NCI-H187 (cell line): ENCODE data around the gene SEC16B.

Source experiments
- DNase-seq, 2 experiments: peaks; one replicate each; lab custom pipeline; 2025; lab: John Stamatoyannopoulos, UW

Gene SEC16B

DNA sequence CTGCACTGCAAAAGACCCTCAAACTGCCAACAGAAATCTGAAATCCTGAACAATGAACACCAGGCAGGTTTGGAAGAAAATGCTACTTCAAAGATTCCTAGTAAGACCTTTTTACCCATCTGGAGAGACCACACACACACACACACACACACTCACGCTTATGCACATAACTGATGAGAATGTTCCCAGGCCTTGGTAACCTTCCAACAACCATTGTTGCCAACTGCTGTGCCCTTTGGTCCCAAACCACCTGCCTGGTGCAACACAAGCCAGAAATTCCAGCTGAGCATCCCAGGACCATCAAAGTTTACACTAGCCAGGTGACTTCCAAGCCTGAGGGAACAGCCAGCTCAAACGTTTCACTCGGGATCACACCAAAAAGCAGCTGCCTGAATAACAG is 56.9 kb downstream of the SEC16B start:
- no peak for DNase-seq

DNA sequence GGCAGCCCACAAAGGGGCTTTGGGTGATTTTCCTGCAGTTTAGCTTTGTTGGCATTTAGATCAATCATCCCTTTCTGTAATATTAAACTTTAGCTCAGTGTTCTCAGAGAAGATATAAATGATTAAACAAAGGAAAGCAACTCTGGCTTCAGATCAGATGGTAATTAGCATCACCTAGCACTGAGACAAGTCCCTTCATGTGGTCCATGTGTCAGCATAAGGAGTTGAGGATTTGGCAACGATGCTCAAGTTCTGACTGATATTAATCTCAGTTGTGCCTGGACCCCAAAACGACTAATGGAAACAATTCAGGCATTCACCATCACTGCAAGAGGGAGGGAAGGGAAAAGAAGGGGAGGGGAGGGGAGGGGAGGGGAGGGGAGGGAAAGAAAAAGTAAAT is 60.4 kb downstream of the SEC16B start:
- no peak for DNase-seq

DNA sequence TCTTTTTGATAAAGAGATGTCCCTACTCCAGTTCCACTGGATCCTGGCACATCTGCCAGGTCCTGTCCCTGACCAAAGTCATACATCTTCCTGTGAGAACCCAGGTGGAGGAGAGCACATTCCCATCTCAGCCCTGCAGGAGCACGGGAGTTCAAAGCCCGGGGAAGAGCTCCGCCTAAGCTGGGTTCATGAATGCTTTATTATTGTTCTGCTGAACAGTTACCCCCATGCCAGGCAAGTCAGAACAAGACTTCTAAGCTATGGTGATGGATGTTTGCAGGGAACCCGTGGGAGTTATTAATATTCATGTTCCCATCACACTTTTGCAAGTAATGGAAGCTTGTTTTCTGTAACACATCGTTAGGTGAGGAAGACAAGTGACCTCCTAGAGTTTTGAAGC is 62.9 kb downstream of the SEC16B start:
- DNase-seq, result no peak

DNA sequence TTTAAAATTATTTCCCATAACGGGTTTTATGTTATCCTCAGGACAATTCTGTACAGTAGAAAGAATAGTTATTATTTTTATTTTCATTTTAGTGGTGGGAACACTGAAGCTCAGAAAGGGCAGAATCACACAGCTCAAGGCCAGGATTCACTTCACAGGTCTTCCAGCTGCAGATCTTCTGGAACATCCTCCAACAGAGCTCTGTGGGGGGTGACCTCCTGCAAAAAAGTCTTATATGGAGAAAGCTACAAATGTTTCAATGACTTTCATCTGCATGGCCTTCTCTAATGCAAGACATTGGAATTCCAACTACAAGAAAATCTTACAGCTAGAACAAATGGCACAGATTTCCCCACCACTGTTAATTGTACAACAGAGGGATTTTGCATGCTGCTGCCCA is 64.2 kb downstream of the SEC16B start:
- DNase-seq, result no peak

DNA sequence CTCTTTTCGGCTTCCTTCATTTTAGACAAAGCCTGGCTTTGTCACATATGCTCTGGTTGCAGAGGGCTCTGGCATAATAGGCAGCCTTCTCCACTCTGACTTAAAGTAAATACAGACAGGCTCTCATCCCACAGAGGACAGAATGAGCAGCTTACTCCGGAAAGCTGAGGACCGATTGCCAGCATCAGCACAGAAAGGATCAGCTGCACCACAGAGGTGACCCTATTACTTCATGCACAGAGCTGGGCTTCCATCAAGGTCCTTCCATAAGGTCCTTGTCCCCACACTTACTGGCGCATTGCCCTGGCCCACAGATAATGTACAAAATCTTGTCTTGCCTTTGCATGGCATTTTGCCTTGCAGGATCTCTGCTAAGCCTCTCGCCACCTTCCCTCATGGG is 67.6 kb downstream of the SEC16B start:
- peak; percentile 51 to 57 for DNase-seq

DNA sequence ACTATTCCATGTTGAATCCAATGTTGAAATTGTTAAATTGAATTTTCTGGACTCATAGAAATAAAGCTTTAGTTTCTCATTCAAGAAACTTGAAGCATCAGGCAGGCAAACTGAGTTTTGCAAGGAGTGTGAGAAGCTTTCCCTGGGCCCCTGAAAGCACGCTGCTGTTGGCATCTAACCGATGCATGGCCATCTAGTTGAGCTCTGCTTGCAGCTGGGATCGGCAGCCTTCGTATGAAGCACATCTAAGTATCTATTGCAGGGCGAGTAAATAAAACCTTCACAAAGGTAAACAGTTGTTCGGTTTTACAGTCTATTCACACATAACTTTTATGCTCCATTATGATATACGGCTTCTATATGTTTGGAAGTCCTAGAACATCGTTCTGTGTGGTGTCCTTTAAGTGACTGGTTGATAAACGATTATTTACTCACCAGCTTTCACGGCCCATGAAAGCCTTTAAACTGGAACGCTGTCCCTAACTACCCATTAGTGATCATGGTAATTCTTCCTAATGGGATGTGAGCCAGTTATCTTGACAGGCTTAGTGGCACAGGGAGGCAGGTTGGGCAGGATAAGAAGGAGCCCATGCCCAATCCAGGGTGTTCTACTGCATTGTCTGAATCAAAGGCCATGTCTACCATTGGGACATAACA is 71.7 kb downstream of the SEC16B start:
- peak; percentile 94 to 95 for DNase-seq

DNA sequence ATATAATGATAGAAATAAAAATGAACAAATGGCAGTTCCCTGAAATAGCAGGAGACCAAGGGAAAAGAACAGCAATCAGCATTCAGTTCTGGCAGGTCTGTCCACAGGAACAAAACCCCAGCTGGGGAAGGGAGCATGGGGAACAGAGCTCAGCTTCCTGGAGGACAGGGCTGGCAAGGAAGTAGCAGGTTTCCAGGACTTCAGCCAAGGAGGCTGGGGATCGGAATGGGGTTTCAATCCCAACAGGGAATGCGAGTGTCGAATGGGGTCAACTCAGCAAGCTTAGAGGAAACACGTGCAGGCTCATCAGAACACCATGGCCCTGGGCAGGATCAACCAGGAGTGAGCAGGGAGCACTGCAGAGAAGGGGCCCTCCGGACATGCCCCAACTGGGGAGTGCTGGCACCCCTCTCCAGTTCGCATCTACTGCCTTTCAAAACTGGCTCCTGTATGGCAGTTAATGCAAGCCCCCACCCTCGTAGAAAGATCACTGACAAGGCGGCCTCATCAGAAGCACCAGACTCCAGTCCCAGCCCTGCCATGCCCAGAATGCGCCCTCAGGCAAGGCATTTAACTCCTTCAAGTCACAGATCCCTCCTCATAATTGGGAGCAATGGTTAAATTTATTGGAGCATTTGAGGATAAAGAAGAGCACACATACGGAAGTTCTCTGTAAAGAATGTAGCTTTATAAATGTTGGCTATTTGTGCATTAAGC is 72.4 kb downstream of the SEC16B start:
- no peak for DNase-seq
